Pancreas (tissue), 10 donors: Measurements from ENCODE around the gene PRSS53. TPM values are rescaled to one million over a fixed set of nuclear protein-coding genes. Genes with fewer than 3 reads are reported as not detected.
A peak's percentile ranks its signal among the peaks of the same experiment; 100 is the strongest.

Experiments
- ATAC-seq, 4 donors: fragments of 200-7000 bp; cut with Tn5 transposase; one replicate each; pipeline versions ENCODE4 v1.8.0 to v1.9.1; 2020; ENCODE audit warnings: mild to moderate bottlenecking in 4 of 4, moderate library complexity in 4 of 4
- DNase-seq, 6 donors: peaks; one replicate each; pipeline ENCODE4 v3.0.0-alpha.2; 2020
- FAIRE-seq: peaks from 2 replicates; lab custom pipeline; 2012; peaks lifted over from hg19 to GRCh38; lab: Jason Lieb, UNC
- H3K27ac ChIP-seq, 4 donors: fragments of 200-600 bp; sonication (generic); 1 replicate in 3 of 4; 2 replicates in 1 of 4; pipeline versions ENCODE4 v1.5.0 to v1.8.0; 2020
- H3K27me3 ChIP-seq, 4 donors: fragments of 200-600 bp; one replicate each; pipeline ENCODE4 v1.8.0; 2021
- H3K36me3 ChIP-seq, 3 donors: fragments of 200-600 bp; sonication (generic) in 1 of 3; one replicate each; pipeline versions ENCODE4 v1.5.0 to v1.8.0; 2020 to 2021
- H3K4me1 ChIP-seq, 3 donors: fragments of 200-600 bp; one replicate each; pipeline ENCODE4 v1.8.0; 2021
- H3K4me3 ChIP-seq, 4 donors: fragments of 200-600 bp; sonication (generic) in 2 of 4; one replicate each; pipeline versions ENCODE4 v1.5.0 to v1.8.0; 2020 to 2021
- H3K9me3 ChIP-seq, 4 donors: fragments of 200-600 bp; one replicate each; pipeline ENCODE4 v1.8.0; 2021
- CTCF ChIP-seq, 4 donors: fragments of 200-600 bp; sonication (generic) in 3 of 4; IDR thresholded peaks; one replicate each; pipeline versions ENCODE4 v1.5.0 to v1.8.0; 2021; ENCODE audit warnings: antibody characterized with exemption in 4 of 4
- WGBS, 2 donors: extraction: QIAGEN DNeasy Blood & Tissue Kit; methylation state at CpG; one replicate each; pipeline ENCODE4 v1.1.7; 2013; 5-methylcytosine and 5-hydroxymethylcytosine counted together
- intact Hi-C, 3 donors: fragments of 100-400 bp; cut with DNase I; formaldehyde crosslinking; loops; one replicate each; pipeline versions ENCODE4 v1.11.1 to v1.14.2; 2022
- polyA plus RNA-seq, 2 donors: library from polyadenylated mRNA; stranded (reverse); fragments of 200-250 nt; gene quantifications; one replicate each; pipeline ENCODE4 v1.2.3, GENCODE V29; 2013
- total RNA-seq, 6 donors: library from RNA; stranded (reverse); fragmentation: NEBNext Ultra II Directional in 4 of 6; extraction: Animal tissue kit (Norgen Biotek cat#: 25700) in 4 of 6; gene quantifications; one replicate each; pipeline versions ENCODE4 v1.2.1 to v1.2.4, GENCODE V29; 2021 to 2023
- donor health status: healthy with polysubstance abuse.
- donor health status: DM: no; HTN: no; CAD: no; lungs with moderate emphysema.
- donor health status: DM: no; HTN: no; CAD: no.
- donor health status: control.
- donor health status: control.
- donor health status: Bipolar disorder and iron deficiency.
- donor health status: DM: yes; HTN: yes; CAD: no.
- donor health status: DM: no; HTN: no; CAD: no.
- donor health status: DM: no; HTN: no; CAD: no.
- donor health status: DM: yes; HTN: yes; CAD: no.

The PRSS53 gene
- total and polyA plus RNA-seq, 8 donors: 0.52 to 8.2 (median 1.3) TPM

- 77 to 81% methylated on average over 12 of the region's 12 CpGs for WGBS, 2 donors
- TF ChIP-seq CTCF (IDR thresholded peaks at IDR 0.05): no peak
- intact Hi-C loops: no loop called here
- no peaks in the 10 kb centered on the region for H3K27me3 ChIP-seq
- DNase-seq (peak in 1 of 6 donors; percentile 30), ATAC-seq (no peak), FAIRE-seq (no peak)
- H3K36me3 ChIP-seq: peaks cover 0 to 31% (median 0%) of the 10 kb centered on the region in 3 donors
- H3K27ac ChIP-seq: no peak overlapping the region
- H3K4me1 ChIP-seq: peaks cover 14 to 34% (median 23%) of the 10 kb centered on the region in 3 donors
- no peaks in the 10 kb centered on the region for H3K9me3 ChIP-seq
- peak overlapping the region in 2 of 4 donors; percentile 97 to 100 for H3K4me3 ChIP-seq
Observed at GRCh38 chr16:31109622-31110021, 20.9 kb upstream of the PRSS53 start.

- no peaks in the 10 kb centered on the region for H3K27me3 ChIP-seq
- no peak for TF ChIP-seq CTCF (IDR thresholded peaks at IDR 0.05)
- intact Hi-C loops: no loop called here
- H3K27ac ChIP-seq: peak overlapping the region; percentile 86 to 92 (median 91)
- no peaks in the 10 kb centered on the region for H3K9me3 ChIP-seq
- DNase-seq: peak in 3 of 6 donors; percentile 31 to 59 (median 59)
- H3K36me3 ChIP-seq: peaks cover 0 to 31% (median 0%) of the 10 kb centered on the region in 3 donors
- WGBS, 2 donors: 32 to 38% methylated on average over 52 to 57 of the region's 57 CpGs
- FAIRE-seq: no peak
- peaks cover 13 to 28% (median 22%) of the 10 kb centered on the region in 3 donors for H3K4me1 ChIP-seq
- peak in 2 of 4 donors; percentile 0 to 1 for ATAC-seq
- H3K4me3 ChIP-seq: peak overlapping the region; percentile 61 to 100 (median 97)
Observed at GRCh38 chr16:31108794-31109558, 20.2 kb upstream of the PRSS53 start.

- no peak for FAIRE-seq
- Histone ChIP-seq H3K27ac (peak within 1 kb of the TSS; percentile 86 to 92 (median 91)), H3K27me3 (no peaks in the 10 kb centered on the region), H3K9me3 (no peaks in the 10 kb centered on the region), H3K36me3 (peaks cover 0 to 31% (median 0%) of the 10 kb centered on the region in 3 donors), H3K4me1 (peaks cover 5 to 20% (median 14%) of the 10 kb centered on the region in 3 donors), H3K4me3 (peak within 1 kb of the TSS; percentile 61 to 100 (median 97))
- ATAC-seq: peak; percentile 67 to 84 (median 83)
- DNase-seq: peak; percentile 65 to 88 (median 75)
- 4 to 5% methylated on average over 58 to 68 of the region's 68 CpGs for WGBS, 2 donors
- TF ChIP-seq CTCF (IDR thresholded peaks at IDR 0.05): no peak
- intact Hi-C loops: no loop called here
Observed at GRCh38 chr16:31108035-31108793, 19.5 kb upstream of the PRSS53 start, which contains the start of gene BCKDK. Gene BCKDK (plus strand): TSS chr16:31108386. CDS start chr16:31109224, 838 bp downstream.

- ATAC-seq (no peak), FAIRE-seq (no peak), DNase-seq (peak in 1 of 6 donors; percentile 18)
- WGBS, 2 donors: 89 to 95% methylated on average over 6 of the region's 6 CpGs
- intact Hi-C loops: no loop called here
- Histone ChIP-seq H3K27me3 (no peaks in the 10 kb centered on the region), H3K27ac (no peak overlapping the region), H3K36me3 (peaks cover 0 to 31% (median 0%) of the 10 kb centered on the region in 3 donors), H3K4me3 (no peak overlapping the region), H3K9me3 (no peaks in the 10 kb centered on the region), H3K4me1 (peaks cover 4 to 14% (median 11%) of the 10 kb centered on the region in 3 donors)
- TF ChIP-seq CTCF (IDR thresholded peaks at IDR 0.05): no peak
Observed at GRCh38 chr16:31107465-31107867, 18.7 kb upstream of the PRSS53 start.
